ENCODE measurements around the gene KCNQ4.
A peak's percentile ranks its signal among the peaks of the same experiment; 100 is the strongest.

The KCNQ4 gene

DNA sequence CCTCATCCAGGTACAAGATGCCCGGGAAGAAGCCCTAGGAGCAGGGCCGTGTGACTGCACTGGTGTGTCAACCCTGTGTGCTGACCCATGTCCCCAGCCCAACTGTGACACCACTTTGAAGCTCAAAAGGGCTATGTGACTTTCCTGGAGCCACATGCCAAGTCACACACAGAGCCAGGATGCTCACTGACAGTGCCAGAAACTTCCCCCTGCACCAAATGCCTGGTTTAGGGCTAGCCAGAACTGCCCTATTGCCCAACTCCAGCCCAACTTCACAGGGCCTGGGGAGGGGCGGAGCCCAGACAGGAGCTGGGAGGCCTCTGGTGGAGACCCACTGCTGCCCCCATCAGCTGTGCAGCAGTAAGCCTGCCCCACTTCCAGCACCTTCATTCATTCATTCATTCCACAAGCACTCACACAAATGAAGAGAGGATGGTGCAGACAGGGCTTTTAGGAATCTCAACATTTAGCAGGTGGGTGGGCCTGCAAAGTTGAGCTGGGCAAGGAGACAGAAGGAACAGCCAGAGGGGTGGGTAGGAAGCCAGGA, 36.7 kb downstream of the KCNQ4 start:
- no peak for DNase-seq (ENCODE audit: low spot score)

GRCh38 chr1:40820911-40821693, 37.5 kb downstream of the KCNQ4 start:
- DNase-seq (ENCODE audit: low spot score) = no peak

- no peak for DNase-seq (ENCODE audit: low spot score)
Observed at GRCh38 chr1:40822890-40823289, 39.3 kb downstream of the KCNQ4 start.

DNA sequence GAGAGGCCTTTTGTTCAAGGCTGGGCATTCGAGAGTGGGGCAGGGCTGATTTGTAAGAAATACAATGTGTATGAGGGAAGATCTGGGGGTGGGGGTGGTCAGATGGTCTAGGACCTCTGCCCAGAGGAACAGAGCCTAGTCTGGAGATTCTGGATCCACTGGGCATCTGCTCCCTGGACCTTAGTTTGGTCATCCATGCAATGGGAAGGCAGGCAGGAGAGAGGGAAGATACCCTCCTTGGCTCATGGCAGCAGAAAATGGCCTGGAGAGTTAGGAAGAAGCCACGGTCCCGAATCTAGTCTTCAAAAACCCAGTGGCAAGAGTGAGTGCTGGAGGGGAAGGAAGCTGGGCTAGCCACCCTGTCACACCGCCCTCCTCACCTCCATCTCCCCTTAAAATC, 39.8 kb downstream of the KCNQ4 start:
- no peak for DNase-seq (ENCODE audit: low spot score)

DNA sequence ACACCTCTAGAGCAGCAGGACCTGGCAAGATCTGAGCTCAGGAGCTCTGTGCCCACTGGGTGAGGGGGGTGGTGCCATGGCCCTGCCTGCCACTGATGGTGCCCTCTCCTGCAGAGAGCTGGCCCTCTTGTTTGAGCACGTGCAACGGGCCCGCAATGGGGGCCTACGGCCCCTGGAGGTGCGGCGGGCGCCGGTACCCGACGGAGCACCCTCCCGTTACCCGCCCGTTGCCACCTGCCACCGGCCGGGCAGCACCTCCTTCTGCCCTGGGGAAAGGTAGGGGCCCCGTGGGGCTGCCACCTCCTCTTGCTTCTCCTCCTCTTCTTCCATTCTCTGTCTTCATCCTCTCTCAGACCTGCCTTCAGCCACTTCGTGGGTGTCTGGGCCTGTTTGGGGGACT, 40.4 kb downstream of the KCNQ4 start:
- no peak for DNase-seq (ENCODE audit: low spot score)

DNA sequence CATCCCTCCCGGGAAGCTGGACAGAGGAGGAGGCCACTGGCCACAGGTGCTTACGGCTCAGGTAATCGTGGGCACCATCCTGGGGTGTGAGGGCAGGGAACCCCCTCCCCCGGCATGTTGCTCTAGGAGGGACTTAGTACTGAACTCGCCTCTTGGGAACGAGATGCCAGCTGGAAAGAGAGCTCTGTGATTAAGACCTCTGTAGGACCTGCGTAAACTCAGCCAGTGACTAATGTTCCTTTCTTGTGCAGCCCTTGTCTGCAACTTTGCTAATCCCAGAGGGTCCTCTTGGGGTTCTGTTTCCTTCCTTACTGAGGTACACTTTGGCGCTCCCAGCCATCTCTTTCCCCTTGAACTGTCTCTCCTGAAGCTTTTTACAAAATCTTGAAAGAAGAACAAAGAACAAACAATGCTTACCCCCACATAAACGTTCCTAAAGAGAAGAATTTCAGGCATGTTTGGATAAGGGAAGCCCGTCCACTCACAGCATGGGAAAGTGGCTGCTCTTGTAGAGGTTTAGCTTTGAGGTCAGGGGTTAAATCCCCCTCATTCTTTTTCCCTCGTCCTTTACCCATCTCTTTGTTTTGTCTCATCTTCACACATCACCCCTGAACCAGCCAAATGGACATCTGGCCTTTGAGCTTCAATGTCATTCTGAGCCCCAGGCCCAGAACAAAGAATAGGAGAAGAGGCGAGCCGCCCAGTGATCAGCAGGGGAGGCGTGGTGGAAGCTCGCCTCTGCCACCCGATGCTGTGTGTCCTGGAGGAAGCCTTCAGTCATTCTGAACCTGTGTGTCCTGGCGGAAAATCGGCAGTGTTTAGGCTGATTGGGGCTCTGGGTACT, 41.2 kb downstream of the KCNQ4 start:
- no peak for DNase-seq (ENCODE audit: low spot score)

GRCh38 chr1:40825435-40825788, 41.8 kb downstream of the KCNQ4 start:
- DNase-seq (ENCODE audit: low spot score) = no peak

DNA sequence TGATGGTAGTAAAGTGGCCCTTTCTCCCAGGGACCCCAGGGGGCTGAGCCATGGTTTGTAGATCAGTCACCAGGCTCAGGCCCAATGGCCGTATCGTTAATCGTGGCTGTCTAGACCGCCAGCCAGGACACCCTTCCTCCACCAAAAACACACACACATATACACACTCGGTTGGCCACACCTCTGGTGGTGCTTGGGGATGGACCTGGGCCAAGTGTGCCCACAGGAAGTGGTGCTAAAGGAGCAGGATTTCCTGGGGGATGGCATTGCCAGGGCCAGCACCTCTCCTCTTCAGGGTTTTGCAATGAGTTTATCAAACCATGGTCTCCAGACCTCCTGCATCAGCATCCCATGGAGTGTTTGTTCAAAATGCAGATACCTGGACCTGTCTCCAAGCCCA, 42.4 kb downstream of the KCNQ4 start:
- no peak for DNase-seq (ENCODE audit: low spot score)

- no peak for DNase-seq (ENCODE audit: low spot score)
Observed at GRCh38 chr1:40829631-40830245, 46.2 kb downstream of the KCNQ4 start.

DNA sequence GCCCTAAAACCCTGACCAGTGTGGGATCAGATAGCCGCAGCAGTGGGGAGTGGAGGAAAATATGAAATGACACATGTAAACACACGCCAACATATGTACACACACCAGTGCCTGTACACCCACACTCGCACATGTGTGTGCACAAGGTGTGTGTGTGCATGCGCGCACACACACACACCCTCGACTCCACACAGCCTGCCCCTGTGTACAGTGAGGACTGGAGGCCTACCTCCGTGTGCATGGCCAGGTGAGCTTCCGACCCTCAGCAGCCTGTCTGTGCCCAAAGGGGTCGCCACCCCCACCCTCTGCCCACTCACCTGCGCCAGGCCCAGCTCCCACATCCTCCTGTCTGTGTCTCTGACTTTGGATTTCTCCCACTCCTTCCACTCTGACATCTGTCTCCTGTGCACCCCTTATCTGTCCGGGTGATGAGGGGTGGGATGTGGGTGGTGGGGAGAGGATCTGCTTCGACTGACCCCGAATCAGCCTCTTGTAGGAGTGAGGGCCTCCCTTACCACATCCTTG, 46.9 kb downstream of the KCNQ4 start:
- DNase-seq (ENCODE audit: low spot score) = no peak

GRCh38 chr1:40831001-40831732, 47.6 kb downstream of the KCNQ4 start:
- no peak for DNase-seq (ENCODE audit: low spot score)

DNA sequence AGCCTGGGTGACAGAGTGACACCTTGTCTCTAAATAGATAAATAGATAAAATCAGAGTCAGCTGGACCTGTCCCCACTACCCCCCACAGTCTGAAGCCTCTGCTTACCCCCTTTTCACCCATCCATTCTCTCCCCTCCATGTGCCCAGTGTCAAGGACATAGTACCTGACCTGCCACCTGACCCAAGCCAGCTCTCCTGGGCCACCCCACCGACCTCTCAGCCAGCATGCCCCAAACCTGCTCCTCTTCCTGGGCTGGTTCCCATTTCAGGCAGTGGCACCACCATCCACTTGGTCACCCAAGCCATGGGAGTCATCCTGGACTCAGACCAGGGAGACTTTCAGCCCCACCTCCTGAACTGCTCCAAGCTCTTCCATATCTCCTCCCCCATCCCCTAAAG, 50.4 kb downstream of the KCNQ4 start:
- no peak for DNase-seq (ENCODE audit: low spot score)

- DNase-seq (ENCODE audit: low spot score) = peak; percentile 23
Observed at GRCh38 chr1:40834968-40835545, 51.5 kb downstream of the KCNQ4 start.

GRCh38 chr1:40836283-40836682, 52.7 kb downstream of the KCNQ4 start:
- DNase-seq (ENCODE audit: low spot score) = no peak

- no peak for DNase-seq (ENCODE audit: low spot score)
Observed at GRCh38 chr1:40837601-40838000, 54.0 kb downstream of the KCNQ4 start.

GRCh38 chr1:40838045-40838979, 54.7 kb downstream of the KCNQ4 start:
- DNase-seq (ENCODE audit: low spot score) = no peak

GRCh38 chr1:40838980-40839942, 55.7 kb downstream of the KCNQ4 start:
- no peak for DNase-seq (ENCODE audit: low spot score)

DNA sequence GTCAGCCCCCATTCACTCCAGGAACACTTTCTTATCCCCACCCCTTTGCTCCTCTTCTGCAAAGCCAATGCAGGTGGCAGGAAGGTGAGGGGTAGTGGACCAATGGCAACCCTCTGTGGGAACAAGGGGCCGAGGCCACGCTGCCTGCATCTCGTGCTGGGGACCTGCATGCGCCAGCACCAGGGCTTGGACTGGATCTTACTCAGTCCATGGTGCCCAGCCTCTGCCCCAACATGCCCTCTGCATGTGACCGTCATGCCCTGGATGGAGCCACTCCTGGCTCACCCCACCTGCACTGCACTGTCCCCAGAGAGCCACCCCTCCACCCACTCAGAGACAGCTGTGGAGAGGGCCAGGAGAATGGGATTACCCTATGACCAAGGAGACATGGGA, 56.4 kb downstream of the KCNQ4 start:
- DNase-seq (ENCODE audit: low spot score) = no peak
